HG03108 (cell line): ENCODE results near the gene AMPH.

Experiments
- ATAC-seq: cut with Tn5 transposase; IDR thresholded peaks from one replicate; pipeline ENCODE4 v1.9.1; 2021; ENCODE audit warnings: moderate library complexity; ENCODE audit not compliant: unreplicated experiment

Gene AMPH

DNA sequence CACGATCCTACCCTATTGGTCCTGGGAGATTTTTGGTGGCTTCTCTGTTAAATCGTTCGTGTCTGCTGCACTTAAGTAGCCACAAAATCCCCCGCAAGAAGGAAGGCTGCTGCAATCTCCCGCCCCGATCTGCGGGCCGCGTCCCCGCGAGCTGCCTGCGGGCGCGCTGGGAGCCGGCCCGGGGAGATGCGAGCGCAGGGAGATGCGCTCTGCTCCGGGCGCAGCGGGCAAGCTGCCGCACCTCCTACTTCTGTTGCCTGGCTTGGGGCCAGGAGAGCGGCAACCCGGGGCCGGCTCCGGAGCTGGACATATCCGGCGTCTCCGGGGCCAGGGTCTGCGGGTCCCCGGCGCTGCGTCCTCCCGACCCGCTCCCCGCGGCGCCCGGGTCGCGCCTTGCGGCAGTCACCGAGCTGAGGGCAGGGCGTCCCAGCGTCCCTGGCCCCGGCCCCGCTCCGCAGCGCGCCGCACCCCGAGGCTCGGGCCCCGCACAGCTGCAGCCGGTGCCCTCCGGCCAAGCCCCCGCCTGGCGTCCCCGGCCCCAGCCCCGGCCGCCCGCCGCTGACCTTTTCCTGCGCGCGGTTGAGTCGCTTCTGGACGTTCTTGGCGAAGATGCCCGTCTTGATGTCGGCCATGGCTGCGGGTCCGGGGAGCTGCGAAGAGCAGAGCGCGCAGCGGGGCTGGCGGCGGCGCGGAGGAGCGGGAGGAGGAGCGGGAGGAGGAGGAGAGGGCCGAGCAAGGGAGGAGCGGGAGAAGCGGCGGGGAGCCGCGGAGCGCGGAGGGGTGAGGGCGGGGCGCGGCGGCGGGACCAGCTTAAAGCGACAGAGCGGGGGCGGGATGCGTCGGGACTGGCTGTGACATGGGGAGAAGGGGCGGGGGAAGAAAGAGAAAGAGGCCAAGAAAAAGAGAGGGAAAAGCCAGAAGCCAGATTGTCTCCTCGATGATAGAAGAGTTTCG lies at the start of gene AMPH:
Gene AMPH, minus strand, starts transcription at position 654 of the 954 bp plus-strand sequence. Its CDS starts 22 bp downstream, at position 632.
- no peak for ATAC-seq

DNA sequence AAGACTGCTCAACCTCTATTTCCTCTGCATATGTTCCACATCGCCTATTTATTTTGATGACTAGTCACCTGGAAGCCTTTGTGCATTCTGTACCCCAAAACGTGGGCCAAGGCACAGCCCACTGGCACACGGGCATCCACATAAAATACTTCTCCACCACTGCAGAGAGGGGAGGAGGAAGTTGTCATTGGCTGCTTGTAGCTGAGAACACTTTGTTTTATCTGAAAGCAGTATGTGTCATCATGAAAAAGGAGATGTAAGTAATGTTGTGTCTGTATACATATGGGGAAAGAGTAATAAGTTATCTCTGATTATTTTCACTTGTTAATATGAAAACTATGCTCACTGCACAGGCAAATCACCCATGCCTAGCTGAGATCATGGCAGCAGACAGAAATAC lies 48.2 kb upstream of the AMPH start:
- ATAC-seq, result no peak

DNA sequence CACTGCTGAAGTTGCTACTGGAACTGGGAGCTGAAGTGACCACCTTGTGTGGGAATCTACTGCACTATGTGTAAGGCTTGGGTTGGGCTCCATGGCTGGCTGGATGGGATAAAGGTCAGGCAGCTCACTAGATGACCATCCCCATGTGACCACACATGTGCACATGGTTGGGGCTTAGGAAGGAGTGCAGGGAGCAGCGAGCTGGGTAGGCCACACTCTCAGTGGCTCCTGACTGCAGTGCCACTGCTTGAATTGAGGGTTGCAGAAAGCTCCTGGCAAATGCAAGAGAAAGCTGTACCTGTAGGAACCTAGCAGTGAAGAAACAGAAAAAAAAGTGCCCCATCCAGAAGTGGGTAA lies 47.5 kb upstream of the AMPH start:
- ATAC-seq, result no peak

DNA sequence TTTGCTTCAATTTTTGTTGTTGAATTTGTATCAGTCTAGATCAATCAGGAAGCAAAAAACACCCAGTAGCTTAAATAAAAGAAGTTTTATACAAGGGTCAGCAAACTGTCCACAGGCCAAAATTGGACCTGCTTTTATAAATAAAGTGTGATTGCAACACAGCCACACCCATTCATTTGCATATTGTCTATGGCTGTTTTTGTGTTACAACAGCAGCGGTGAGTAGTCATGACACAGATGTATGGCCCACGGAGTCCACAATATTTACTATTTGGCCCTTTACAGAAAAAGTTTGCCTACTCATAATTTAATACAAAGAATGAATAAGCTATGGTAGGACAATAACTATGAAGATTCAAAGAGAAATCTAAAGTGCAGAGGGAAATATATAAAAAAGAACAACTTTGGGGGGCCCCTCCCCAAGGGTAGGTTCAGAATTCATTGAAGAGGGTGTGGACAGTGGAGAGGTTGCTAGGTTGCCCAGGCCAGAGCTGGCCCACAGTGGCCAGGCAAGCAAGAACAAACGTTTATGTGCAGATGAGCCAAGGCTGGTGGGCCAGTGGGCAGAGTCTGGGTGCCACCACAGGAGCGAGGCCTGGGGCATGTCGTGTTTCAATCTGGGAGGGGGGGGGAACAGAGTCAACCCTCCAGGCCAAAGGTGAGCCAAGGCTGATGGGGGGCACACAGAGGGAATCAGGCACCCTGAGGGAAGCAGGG lies 47.0 kb upstream of the AMPH start:
- no peak for ATAC-seq

DNA sequence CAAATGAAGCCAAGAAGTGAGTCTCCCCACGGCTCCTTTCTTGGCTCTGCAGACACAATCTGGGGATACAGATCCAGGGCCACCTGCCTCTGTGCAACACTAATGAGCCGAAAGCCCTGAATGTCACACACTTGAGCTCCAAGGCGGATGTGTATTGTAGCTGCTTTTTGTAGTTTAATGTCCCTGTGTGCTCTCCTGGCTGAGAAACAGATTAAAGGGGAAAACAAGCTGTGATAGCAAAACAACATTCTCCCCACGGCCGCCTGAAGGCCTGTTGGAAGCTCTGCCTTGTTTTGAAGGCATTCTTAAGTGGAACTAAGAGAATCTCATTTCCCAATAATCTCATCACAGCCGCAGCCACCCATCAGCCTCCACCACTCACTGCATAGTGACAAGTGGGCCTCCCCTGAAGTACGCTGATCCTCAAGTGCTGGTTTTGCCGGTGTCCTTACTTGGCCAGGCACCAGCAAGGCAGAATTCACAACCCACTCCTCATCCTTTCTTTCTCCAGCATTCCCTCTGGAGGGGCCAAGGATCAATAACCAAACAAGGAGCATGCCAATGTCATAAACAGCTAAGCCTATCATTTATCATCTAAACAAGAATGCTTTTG lies 44.4 kb upstream of the AMPH start:
- ATAC-seq, result no peak

DNA sequence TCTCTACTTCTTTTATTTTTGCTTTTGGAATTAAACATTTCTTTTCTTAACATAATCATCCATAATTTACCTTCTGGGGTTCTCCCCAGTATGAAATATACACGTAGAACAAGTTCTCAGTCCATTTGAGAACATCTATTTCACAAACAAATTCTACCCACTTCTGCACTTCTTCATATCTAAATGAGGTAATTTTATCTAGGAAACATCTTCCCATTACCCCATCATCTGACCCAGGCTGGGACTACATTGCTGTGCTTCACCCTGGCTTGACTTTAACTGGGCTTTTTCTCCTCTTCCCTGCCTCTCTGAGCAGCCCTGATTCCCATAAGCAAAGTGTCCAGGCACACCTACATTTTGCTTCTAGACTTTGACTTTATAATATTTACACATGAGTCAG lies 43.3 kb upstream of the AMPH start:
- no peak for ATAC-seq

DNA sequence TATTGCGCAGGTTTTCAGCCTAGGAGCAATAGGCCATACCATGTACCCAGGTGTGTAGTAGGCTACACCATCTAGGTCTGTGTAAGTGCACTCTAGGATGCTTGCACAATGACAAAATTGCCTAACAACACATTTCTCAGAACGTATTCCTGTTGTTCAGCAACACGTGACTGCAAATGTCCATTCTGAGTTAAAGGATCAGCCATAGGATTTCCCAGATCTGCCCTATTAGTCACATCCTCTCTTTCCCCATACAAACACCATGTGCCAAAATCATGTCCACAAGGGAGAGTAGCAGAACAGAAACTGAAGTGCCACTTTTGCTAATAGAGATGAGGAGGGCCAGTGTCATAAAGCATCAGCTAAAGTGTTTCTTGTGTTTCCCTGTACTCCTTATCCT lies 42.6 kb upstream of the AMPH start:
- no peak for ATAC-seq

DNA sequence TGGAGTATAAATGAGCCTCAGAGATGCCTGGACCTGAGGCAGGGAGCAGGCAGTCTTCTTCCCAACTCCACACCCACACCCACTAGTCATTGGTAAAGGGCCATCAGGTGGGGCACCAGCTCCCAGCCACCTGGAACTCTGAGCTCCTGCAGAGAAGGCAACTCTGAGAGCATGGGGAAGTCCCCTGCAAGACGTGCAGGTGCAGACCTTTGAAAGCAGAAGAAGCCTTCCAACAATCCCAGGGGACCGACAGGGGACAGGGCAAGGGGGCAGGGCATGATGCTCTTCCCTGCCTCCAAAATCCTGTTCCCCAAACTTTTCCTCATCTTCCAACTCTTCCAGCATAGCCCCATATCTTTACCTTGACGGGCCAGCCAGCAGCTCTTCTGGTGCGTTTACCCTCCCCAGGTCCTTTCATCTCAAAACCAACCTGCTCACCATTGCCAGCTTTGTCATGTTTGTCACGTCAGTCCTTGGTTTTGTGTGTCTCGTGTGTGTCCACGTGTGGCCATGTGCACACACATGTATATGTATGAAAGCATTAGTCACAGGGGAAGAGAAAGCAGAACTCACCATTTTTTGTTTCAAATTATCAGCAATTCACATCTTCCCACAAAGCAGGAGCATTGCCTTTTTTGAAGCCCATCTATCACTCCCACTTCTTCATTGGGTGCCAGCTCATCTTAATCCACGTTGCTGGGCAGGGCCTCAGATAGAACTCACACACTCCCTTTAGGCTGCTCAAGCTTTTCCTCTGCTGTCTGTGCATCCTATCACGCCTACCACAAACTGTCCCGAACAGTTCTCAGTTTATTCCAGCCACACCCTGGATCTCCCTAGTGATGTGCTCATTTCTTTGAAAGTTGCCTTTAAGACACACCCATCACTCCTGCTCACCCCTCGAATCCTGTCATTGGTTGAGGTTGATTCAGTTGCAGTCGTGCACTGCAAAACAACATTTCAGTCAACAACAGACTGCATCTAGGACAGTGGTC lies 41.0 kb upstream of the AMPH start:
- ATAC-seq, result no peak

DNA sequence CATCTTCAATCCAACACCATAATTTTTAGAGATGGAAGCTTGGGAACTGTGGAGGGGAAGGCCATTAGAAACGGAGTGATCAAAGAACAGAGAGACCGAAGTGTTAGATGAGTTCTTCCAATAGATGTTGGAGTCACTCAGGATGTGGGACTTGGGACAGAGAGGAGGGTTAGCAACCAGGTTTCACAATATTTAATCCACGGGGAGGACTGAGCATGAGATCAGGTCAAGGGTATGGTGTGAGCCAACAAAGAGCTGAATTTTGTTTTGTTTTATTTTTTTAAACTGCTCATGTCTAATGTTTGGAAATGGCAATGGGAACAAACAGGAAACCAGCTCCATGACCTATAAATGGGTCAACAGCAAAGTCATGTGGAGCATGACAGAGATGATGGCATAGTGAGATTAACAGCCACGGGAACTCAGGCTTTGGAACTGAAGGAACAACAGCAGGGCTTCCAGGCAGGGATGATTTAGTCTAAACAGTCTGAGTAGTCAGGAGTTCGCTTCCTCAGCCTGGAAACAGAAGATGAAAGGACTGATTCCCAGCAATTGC lies 38.9 kb upstream of the AMPH start:
- no peak for ATAC-seq

DNA sequence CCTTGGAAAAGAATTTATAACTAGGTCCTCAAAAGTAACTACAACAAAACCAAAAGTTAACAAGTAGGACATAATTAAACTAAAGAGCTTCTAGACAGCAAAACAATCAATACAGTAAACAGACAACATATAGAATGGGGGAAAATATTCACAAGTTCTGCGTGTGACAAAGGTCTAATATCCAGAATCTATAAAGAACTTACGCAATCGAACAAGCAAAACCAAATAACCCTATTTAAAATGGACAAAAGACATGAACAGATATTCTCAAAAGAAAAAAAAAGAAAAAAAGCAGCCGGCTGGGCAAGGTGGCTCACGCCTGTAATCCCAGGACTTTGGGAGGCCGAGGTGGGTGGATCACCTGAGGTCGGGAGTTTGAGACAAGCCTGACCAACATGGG lies 33.8 kb upstream of the AMPH start:
- ATAC-seq, result no peak

DNA sequence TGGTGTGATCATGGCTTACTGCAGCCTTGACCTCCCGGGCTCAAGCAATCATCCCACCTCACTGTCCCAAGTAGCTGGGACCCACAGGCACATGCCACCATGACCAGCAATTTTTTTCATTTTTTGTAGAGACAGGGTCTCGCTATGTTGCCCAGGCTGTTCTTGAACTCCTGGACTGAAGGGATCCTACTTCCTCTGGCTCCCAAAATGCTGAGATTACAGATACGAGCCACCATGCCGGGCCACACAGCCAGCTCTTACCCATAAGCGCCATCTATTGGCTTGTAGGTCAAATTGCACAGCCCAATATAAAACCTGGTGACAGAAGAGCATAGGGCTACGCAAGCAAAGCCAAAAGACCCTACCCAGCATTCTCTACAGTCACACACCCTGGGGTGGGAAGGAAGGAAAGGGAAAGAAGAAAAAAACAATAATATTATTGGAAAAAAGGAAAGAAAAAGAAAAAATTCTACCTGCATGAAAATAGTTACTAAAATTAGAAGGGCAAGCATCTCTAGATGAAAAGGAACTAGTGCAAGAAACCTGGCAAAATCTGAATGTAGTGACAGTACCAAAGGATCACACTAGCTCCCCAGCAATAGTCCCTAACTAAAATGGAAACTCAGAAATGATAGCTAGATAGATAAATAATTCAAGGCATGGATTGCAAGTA lies 29.4 kb upstream of the AMPH start:
- ATAC-seq, result no peak

DNA sequence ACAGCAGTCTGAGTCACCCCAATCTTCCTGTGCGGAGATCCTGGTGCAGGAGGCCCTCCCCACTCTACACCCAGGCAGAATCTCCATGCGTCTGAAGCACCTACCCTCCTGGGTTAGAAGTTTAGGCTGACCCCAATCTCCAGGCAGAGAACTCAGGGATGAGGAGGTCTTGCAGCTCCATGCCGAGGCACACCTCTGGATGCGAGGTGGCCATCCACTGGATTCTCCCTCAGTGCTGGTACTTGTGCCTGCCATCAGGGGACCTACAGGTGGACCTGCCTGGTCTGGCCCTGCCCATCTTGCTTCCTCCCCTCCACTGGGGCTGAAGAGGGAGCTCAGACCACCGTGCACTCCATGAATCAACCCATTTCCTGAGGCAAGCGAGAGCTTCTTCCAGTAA lies 28.8 kb upstream of the AMPH start:
- no peak for ATAC-seq

DNA sequence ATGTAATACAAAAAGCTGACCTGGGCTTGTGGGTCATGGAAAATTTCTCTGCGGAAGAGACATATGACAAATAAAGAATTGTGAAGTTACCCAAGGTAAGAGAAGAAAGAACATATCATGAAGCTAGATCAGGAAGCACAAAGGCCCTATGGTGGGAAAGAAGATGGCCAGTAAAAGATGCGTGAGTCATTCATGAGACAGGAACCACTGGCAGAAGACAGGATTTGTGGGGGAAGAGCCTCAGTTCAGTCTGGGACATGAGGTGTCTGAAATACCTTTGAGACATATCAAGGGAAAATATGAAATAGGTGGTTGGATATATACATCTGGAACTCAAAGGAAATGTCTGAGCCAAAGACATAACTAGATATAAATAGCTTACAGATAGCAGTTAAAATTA lies 27.7 kb upstream of the AMPH start:
- ATAC-seq, result no peak

DNA sequence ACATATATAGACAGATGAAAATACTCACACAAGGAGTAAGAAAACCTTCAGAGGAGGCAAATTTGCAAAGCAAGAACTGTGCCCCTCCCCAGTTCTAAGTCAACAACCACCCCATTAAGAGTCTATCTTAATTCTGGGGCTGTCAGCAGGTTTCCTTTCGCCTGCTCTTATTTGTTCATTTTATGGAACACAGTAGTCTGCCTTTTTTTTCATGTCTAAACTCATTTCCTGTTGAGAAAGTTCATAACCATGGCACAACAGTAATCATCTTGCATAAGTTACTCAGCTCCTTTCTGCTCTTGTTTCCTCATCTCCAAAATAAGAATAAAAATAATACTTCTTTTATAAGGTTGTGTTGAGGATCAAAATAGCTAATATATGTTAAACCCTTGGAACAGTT lies 25.8 kb upstream of the AMPH start:
- no peak for ATAC-seq

DNA sequence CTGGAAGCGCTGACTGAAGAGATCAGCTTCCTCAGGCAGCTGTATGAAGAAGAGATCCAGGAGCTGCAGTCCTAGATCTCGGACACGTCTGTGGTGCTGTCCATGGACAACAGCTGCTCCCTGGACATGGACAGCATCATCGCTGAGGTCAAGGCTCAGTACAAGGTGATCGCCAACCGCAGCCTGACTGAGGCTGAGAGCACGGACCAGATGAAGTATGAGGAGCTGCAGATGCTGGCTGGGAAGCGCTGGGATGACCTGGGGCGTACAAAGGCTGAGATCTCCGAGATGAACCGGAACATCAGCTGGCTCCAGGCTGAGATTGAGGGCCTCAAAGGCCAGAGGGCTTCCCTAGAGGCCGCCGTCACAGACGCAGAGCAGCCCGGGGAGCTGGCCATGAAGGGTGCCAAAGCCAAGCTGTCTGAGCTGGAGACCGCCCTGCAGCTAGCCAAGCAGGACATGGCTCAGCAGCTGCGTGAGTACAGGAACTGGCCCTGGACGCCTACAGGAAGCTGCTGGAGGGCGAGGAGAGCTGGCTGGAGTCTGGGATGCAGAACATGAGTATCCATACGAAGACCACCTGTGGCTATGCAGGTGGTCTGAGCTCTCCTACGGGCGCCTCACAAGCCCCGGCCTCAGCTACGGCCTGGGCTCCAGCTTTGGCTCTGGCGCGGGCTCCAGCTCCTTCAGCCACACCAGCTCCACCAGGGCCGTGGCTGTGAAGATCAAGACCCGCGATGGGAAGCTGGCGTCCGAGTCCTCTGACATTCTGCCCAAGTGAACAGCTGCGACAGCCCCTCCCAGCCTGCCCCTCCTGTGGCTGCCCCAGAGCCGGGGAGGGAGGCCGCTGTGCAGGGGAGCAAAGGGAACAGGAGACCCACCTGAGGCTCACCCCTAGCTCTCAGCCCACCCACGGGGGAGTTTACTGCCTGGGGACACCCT lies 24.9 kb upstream of the AMPH start:
- no peak for ATAC-seq

DNA sequence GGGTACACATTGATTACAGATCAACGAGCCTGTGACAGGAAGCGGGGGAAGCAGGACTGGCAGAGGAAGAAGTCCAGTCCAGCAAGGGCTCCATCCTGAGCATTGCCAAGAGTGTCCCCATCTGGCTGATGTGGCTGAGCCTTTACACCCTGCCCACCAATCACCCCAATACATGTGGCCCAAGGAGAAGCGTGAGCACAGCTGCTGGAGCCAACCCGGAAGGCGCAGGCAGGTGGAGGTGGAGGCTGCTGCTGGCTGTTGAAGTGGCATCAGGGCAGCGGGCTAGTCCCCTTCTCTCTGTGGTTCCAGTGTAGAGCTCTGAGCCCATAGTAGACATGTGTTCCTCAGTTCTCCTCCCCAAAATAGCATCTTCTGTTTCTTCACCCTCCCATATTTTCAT lies 6.8 kb upstream of the AMPH start:
- no peak for ATAC-seq

DNA sequence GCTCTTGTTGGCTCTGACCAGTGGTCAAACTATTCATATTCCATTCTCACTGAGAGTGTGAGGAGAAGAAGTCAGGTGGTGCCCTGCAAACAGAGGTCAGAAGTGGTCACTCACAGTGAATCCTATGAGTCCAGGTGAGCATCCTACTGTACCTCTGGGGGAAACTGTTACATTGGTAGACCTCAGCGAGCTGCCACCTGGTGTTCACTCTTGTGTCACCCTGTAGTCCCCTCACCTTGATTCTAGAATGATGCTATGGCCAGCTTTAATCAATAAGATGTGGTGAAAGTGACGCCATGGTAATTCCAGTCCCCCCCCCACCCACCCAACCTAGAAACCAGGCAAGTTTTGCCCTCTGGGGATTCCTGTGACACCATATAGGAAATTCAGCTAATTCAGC lies 1.2 kb upstream of the AMPH start:
- ATAC-seq, result no peak

DNA sequence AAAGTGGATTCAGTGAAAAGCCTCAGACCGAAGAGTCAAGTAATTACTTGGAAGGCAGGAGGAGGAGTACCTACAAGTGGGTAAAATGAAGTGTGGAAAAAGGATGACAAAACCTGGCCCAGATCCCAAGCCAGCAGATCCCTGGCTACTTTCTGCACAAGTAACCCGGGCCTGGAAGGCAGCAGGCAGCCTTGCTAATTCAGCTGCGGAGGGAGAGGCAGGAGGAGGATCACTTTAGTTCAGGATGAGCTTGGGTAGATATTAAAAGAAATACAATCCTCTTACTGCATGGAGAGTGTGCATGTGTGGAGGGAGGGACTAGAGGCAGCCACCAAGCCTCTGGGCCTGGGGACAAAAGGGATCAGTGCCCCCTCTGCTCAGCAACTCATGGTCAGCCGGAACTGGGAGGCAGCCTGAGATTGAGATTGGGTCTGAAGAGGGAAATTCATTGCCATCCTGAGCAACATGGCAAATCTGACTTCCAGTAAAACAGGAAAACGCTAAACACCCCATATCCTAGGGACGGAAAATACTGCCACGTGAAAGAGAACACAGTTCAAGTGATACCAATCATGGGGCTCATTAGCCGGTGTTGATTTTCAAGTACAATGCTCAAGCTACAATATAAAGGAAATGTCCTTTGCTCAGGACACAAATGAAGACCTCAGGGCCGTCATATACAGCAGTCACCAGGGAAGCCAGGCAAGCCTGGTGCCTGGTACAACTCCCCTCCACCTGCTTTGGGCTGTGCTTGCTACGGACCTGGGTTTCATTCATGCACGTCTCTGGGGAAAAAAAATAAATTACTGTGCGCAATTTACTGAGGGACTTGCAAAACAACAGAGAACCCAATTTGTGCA lies 1.3 kb downstream of the AMPH start:
- ATAC-seq, result no peak
